HUDEP-2 (cell line): Measurements from ENCODE around the gene CHCHD3.
A peak's percentile ranks its signal among the peaks of the same experiment; 100 is the strongest.

Source experiments
- DNase-seq, 76 experiments: peaks; one replicate each; lab custom pipeline; 2025; ENCODE audit not compliant: unreplicated experiment in 76 of 76; lab: John Stamatoyannopoulos, UW

Gene CHCHD3

GRCh38 chr7:132871419-132871818 lies 210.5 kb downstream of the CHCHD3 start:
- DNase-seq = no peak

DNA sequence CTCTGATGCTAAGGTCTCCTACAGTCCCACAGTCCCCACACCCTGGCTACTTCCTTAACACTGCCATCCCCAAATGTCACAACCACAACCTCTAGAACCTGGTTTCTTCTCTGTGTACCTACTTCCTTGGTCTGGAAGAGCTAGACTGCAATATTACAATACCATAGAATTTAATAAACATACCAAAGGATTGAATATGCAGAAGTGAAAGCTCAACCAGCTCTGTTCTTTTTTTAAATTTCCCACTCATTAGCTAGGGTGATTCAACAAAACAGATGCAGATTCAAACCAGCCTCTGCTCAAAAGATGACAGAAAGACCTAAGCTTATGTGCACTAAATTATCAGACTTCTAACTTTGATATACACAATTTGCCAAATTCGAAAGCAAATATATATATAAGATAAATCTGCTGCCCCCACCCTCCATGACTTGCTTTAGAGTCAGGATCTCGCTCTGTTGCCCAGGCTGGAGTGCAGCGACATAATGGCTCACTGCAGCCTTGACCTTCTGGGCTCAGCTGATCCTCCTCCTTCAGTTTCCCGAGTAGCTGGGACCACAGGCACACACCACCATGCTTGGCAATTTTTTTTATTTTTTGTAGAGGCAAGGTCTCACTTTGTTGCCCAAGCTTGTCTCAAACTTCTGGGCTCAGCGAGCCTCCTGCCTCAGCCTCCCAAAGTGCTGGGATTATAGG lies 212.6 kb downstream of the CHCHD3 start:
- DNase-seq = no peak

DNA sequence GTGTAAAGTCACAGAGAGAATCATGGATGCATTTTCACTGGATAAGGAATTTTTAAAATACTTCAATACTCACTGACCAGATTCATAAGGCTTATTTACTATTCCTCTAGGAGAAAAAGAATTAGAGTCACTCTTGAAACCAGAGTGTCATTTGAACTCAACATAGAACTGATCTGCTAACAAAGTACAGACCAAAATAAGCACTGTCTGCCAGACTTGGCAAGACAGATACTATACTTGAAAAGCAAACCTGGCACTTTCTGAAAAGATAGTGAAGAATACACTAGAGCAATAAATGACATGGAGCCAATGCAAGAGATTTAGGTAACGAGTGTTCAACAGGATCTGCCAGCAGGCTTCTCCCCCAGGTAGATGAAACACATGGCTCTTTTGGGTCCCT lies 215.3 kb downstream of the CHCHD3 start:
- DNase-seq = no peak

GRCh38 chr7:132866144-132866531 lies 215.8 kb downstream of the CHCHD3 start:
- DNase-seq = no peak

GRCh38 chr7:132865366-132866143 lies 216.3 kb downstream of the CHCHD3 start:
- DNase-seq = peak in 23 of 76 experiments; percentile 3 to 41 (median 14)

DNA sequence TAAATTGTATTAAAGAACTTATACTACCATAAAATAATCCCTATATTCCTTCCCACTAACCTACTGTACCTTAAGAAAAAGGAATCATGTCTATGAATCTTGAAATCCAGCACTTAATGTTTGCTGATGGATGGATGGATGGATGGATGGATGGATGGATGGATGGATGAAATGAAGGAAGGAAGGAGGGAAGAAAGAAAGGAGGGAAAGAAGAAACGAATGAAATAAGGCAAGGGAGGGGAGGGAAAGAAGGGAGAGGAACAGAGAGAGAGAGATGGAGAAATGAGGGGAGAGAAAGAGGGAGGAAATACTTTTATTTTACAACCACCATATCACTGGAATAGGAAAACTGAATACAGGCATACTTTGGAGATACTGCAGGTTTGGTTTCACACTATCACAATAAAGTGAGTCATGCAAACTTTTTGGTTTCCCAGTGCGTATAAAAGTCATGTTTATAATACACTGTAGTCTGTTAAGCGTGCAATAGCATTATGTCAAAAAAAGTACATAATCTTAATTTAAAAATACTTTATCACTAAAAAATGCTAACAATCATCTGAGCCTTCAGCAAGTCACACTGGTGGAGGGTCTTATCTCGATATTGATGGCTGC lies 219.8 kb downstream of the CHCHD3 start:
- no peak for DNase-seq

DNA sequence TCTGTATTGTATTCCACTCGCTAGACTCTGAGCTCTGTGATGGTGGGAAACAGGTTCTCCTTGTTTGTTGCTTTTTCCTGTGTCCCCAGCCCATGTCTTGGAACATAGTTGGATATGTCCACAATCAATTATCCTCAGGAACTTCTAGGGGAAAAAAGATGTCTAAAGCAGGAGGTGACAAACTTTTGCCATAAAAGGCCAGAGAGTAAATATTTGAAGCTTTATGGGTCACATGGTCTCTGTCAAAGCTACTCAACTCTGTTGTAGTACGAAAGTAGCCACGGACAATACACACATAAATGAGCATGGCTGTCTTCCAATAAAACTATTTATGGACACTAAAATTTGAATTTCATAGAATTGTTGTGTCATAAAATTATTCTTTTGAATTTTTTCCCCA lies 220.5 kb downstream of the CHCHD3 start:
- DNase-seq = no peak

DNA sequence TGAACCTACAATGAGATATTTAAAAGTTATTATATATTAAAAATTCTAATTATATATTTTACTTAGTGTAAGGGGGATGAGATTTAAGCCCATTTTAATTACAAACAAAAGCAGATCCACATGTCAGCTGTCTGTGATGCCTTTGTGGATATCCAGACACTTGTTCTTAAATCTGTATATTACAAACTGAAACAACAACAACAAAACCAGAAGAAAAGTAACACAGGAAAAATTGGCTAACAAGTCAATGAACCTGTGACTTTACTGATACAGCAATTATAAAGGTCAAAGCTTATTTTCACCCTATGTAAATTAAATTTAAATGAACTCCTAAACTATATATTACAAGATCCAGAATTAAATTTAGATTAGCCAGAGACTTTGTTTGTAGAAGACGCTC lies 222.7 kb downstream of the CHCHD3 start:
- no peak for DNase-seq

- DNase-seq = no peak
These were observed 223.1 kb downstream of the CHCHD3 start for GRCh38 chr7:132858760-132859159.

GRCh38 chr7:132858251-132858650 lies 223.6 kb downstream of the CHCHD3 start:
- no peak for DNase-seq

DNA sequence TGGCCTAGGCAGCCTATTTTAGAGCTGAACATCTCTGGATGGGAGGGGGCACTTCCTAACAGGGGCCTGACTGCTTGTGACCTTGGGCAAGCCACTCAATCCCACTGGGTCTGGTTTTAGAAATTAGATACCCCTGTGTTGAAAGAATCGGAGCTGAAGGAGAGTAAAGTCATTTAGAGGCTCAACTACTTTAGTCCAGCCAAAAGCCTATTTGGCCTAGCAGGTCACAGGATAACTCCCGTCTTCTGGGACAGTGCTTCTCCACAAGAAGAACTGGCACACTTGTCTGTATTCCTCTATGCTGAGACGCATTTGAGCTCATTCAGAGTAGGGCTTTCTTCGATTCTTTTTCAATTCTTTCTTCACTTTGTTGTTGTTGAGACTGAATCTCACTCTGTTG lies 224.2 kb downstream of the CHCHD3 start:
- DNase-seq = no peak

GRCh38 chr7:132857031-132857430 lies 224.9 kb downstream of the CHCHD3 start:
- DNase-seq = no peak

- DNase-seq = no peak
These were observed 225.5 kb downstream of the CHCHD3 start for GRCh38 chr7:132856416-132856815.

GRCh38 chr7:132855901-132856300 lies 226.0 kb downstream of the CHCHD3 start:
- no peak for DNase-seq

DNA sequence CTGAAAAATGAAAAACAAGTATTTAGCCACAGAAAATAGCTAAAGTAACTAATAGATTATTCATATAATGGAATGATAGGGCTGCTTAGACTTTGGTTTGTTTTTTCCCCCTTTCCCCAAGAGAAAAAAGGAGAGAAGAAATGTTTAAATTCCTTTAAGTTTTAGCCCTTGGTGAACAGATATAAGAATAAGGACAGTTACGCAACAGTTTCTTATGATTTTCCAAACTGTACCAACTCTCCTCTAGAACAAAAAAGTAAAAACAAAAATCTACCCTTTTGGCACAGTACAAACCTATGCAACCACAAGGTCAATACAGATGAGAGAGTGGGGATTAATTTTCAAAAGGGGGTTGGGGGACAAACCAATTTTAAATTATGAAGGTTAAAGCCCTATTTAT lies 227.7 kb downstream of the CHCHD3 start:
- DNase-seq = no peak

DNA sequence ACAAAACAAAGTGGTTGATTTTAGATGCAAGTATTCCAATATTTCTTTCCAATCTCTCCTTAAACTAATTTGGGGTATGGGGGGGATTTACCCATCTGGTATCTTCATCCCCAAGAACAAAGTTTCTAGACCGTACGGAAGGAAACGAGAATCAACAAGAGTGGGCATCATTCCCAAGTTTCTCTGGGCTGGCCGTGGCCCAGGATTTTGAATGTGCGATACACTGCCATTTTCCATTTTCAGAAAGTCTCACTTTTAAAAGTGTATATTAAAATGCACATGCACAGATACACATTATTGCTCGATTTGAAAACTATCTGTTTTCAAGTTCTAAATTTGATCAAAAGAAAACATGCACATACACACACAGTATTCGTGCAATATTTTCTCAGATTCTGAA lies 234.5 kb downstream of the CHCHD3 start:
- DNase-seq = no peak

DNA sequence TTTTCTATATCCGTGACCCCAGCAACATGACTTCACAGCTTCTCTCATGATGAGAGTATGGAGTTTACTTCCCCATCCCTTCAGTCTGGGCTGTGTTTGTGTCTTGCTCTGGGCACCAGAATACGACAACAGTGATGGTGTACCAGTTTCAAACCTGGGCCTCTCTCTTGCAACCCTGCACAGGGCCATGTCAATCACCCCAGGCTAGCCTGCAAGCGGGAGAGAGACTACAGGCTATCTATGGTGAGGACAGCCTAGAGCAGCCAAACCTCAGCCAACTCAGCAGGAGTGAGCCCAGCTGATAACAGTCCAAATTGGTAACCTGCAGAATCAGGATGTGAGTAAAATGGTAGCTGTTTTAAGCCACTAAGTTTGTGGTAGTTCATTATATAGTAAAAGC lies 235.8 kb downstream of the CHCHD3 start:
- peak in 32 of 76 experiments; percentile 2 to 30 (median 7) for DNase-seq

- no peak for DNase-seq
These were observed 239.4 kb downstream of the CHCHD3 start for GRCh38 chr7:132842478-132842877.

DNA sequence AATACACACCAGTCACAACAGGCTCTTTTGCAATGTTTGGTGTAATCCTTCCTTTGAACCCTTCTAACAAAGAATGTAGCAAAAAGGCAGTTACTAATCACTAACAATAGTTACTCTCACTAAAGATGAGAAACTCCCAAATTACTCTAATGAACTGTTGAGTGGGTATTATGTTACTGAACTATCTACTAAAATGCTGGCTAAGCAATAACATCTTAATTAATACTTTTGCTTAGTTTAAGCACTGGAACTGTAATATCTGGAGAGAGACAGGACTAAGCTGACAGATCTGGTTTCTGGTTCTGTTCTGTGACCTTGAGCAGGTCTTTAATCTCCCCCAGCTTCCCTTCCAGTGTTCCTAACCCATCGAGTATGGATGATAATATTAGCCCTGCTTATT lies 241.7 kb downstream of the CHCHD3 start:
- no peak for DNase-seq

DNA sequence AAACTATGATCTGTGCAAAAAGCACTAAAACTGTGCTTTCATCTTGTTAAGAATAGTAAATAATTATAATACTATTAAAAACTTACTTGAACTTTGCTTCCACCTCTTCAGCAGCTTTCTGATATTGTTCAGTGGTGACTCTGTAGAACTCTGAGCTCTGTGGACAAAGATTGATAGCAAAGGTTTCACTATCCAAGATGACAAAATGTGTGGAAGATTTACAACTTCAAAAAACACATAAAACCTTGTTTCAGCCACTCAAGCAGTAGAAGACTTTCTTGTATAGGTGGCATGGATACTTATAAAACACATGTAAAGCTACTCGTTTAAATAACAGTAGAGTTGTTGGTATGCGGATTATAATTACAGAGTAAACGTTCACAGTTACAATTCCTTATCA lies 243.6 kb downstream of the CHCHD3 start:
- DNase-seq = no peak

DNA sequence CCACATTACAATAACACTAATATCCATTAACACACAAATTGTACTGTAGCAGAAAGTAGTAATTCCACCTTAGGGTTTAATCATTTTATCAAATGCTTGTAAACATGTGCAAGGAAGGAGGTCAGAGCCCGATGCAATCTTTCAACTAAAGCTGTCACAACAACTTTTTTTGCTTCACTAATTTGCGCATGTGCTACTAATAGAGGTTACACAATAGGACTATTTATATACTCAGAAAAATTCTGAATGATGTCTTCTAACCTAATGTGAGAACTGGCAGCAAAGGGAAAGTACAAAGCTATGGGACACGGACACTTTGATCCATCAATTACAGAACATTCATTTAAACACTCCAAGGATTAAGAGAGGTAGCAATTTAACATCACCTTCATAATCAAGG lies 244.4 kb downstream of the CHCHD3 start:
- no peak for DNase-seq

DNA sequence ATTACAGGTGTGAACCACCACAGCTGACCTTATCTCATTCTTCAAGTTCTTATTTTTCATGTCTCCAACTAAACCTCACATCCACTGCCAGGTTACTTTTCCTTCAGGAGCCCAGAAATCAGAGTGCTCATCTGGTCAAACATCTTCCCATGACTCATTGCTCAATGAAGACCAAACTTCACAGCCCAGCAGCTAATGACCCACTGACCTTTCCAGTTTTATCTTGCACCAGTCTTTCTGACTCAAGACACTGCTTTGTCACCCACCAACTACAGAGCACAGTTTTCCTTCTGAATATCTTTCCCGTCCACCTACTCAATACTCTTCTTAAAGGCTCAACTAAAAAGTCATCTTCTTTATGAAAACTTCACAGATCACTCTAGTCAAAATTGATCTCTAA lies 245.1 kb downstream of the CHCHD3 start:
- no peak for DNase-seq
